H1 (cell line): ENCODE data around the gene COX6A2. TPM values are rescaled to one million over a fixed set of nuclear protein-coding genes. Genes with fewer than 3 reads are reported as not detected.

Experiments
- CTCF ChIA-PET: fragments of 300-600 bp; sonication (Branson Sonifier 250); formaldehyde crosslinking; loops from one replicate; lab custom pipeline; 2021; ENCODE audit not compliant: partially characterized antibody; lab: Charles Lee
- POLR2A ChIA-PET: fragments of 300-600 bp; sonication (Branson Sonifier 250); formaldehyde crosslinking; loops from one replicate; lab custom pipeline; 2021; ENCODE audit warnings: inconsistent platforms; ENCODE audit not compliant: partially characterized antibody; lab: Charles Lee
- DNase-seq, 2 experiments: peaks; one replicate each; pipeline versions ENCODE4 v3.0.0 to v3.0.0-alpha.2; 2010 to 2022; ENCODE audit warnings: low spot score in 2 of 2, low read depth in 1 of 2, mixed read lengths in 1 of 2
- FAIRE-seq: peaks from 2 replicates; lab custom pipeline; 2011; peaks lifted over from hg19 to GRCh38; lab: Jason Lieb, UNC
- H2AFZ ChIP-seq: 2 replicates; pipeline ENCODE4 v1.8.1; 2012; ENCODE audit warnings: low read length, inconsistent platforms
- H2AK5ac ChIP-seq: 2 replicates; pipeline ENCODE4 v1.6.1; 2013; ENCODE audit warnings: low read depth, low read length
- H2BK120ac ChIP-seq: replicated peaks from 2 replicates; pipeline ENCODE3; 2013; ENCODE audit warnings: low read depth, low read length, inconsistent platforms
- H2BK12ac ChIP-seq: 2 replicates; pipeline ENCODE4 v1.6.1; 2013; ENCODE audit warnings: low read depth, low read length
- H2BK15ac ChIP-seq: 2 replicates; pipeline ENCODE4 v1.6.1; 2013; ENCODE audit warnings: low read length
- H2BK20ac ChIP-seq: 2 replicates; pipeline ENCODE4 v1.6.1; 2013; ENCODE audit warnings: low read length
- H2BK5ac ChIP-seq: 2 replicates; pipeline ENCODE4 v1.6.1; 2013; ENCODE audit warnings: low read depth, low read length
- H3K14ac ChIP-seq: 2 replicates; pipeline ENCODE4 v1.6.1; 2013; ENCODE audit warnings: inconsistent platforms; ENCODE audit not compliant: insufficient read length
- H3K18ac ChIP-seq: 2 replicates; pipeline ENCODE4 v1.6.1; 2013; ENCODE audit warnings: low read length; ENCODE audit errors: extremely low read depth
- H3K23ac ChIP-seq: 2 replicates; pipeline ENCODE4 v1.6.1; 2013; ENCODE audit warnings: inconsistent platforms; ENCODE audit not compliant: insufficient read length
- H3K23me2 ChIP-seq: 2 replicates; pipeline ENCODE4 v1.6.1; 2013; ENCODE audit warnings: low read depth, low read length
- H3K27ac ChIP-seq: 2 replicates; pipeline ENCODE4 v1.6.1; 2011; ENCODE audit warnings: low read depth, low read length, inconsistent platforms
- H3K27me3 ChIP-seq, 4 experiments: replicated peaks in 1 of 4; 1 replicate in 1 of 4; 2 replicates in 3 of 4; pipeline versions ENCODE4 v1.6.1 to v1.8.1; 2011 to 2013; ENCODE audit warnings: low read length in 3 of 4, mild to moderate bottlenecking in 3 of 4, inconsistent platforms in 2 of 4, mixed read lengths in 2 of 4, moderate library complexity in 1 of 4; ENCODE audit not compliant: control insufficient read depth in 3 of 4, insufficient read depth in 3 of 4; ENCODE audit errors: extremely low read depth in 1 of 4
- H3K36me3 ChIP-seq, 4 experiments: 2 replicates each; pipeline versions ENCODE4 v1.6.1 to v1.8.1; 2011 to 2013; ENCODE audit warnings: mild to moderate bottlenecking in 4 of 4, low read length in 3 of 4, moderate library complexity in 2 of 4, control low read depth in 1 of 4, inconsistent platforms in 1 of 4; ENCODE audit not compliant: insufficient read depth in 4 of 4, control insufficient read depth in 2 of 4
- H3K4ac ChIP-seq: replicated peaks from 2 replicates; pipeline ENCODE3; 2013; ENCODE audit warnings: low read length, low read depth, mixed read lengths, inconsistent platforms; ENCODE audit not compliant: insufficient read length
- H3K4me1 ChIP-seq, 4 experiments: replicated peaks in 1 of 4; 1 replicate in 1 of 4; 2 replicates in 3 of 4; pipeline versions ENCODE4 v1.6.1 to v1.8.1; 2011 to 2013; ENCODE audit warnings: low read length in 3 of 4, inconsistent platforms in 2 of 4, mixed read lengths in 1 of 4; ENCODE audit not compliant: insufficient read depth in 4 of 4, control insufficient read depth in 3 of 4
- H3K4me2 ChIP-seq, 2 experiments: 2 replicates each; pipeline versions ENCODE4 v1.6.1 to v1.8.1; 2011 to 2013; ENCODE audit warnings: low read depth in 2 of 2, low read length in 2 of 2, control low read depth in 1 of 2, inconsistent platforms in 1 of 2, mild to moderate bottlenecking in 1 of 2; ENCODE audit not compliant: insufficient read depth in 1 of 2
- H3K4me3 ChIP-seq, 4 experiments: fragments of 200-600, 300-600 bp in 1 of 4; sonication (generic), shearing (Covaris generic), sonication (Bioruptor Twin) in 1 of 4; 2 replicates each; pipeline versions ENCODE4 v1.5.1 to v1.8.1; 2011 to 2016; ENCODE audit warnings: low read length in 4 of 4, low read depth in 3 of 4, control low read depth in 2 of 4, inconsistent platforms in 2 of 4, mild to moderate bottlenecking in 2 of 4, mixed read lengths in 1 of 4, moderate library complexity in 1 of 4; ENCODE audit not compliant: insufficient read depth in 2 of 4; ENCODE audit errors: extremely low read depth in 1 of 4
- H3K56ac ChIP-seq: replicated peaks from 2 replicates; pipeline ENCODE3; 2013; ENCODE audit warnings: low read depth, mild to moderate bottlenecking, mixed read lengths, low read length, inconsistent platforms; ENCODE audit not compliant: insufficient read length
- H3K79me1 ChIP-seq: 2 replicates; pipeline ENCODE4 v1.6.1; 2013; ENCODE audit warnings: low read depth, low read length, control low read depth
- H3K79me2 ChIP-seq, 2 experiments: 2 replicates each; pipeline versions ENCODE4 v1.6.1 to v1.8.1; 2012 to 2013; ENCODE audit warnings: low read length in 2 of 2, mild to moderate bottlenecking in 2 of 2, inconsistent platforms in 1 of 2; ENCODE audit not compliant: insufficient read depth in 2 of 2, control insufficient read depth in 1 of 2
- H3K9ac ChIP-seq, 4 experiments: replicated peaks in 1 of 4; 1 replicate in 1 of 4; 2 replicates in 3 of 4; pipeline versions ENCODE4 v1.6.1 to v1.8.1; 2011 to 2013; ENCODE audit warnings: low read depth in 3 of 4, low read length in 3 of 4, control low read depth in 2 of 4, mild to moderate bottlenecking in 2 of 4, moderate library complexity in 2 of 4, inconsistent platforms in 1 of 4; ENCODE audit errors: extremely low read depth in 1 of 4
- H3K9me3 ChIP-seq, 2 experiments: 2 replicates each; pipeline versions ENCODE4 v1.6.1 to v1.8.1; 2012 to 2013; ENCODE audit warnings: mild to moderate bottlenecking in 2 of 2, moderate library complexity in 2 of 2, control low read depth in 1 of 2, inconsistent platforms in 1 of 2, low read depth in 1 of 2, low read length in 1 of 2, mixed read lengths in 1 of 2; ENCODE audit not compliant: insufficient read depth in 2 of 2
- H4K20me1 ChIP-seq, 2 experiments: replicated peaks in 1 of 2; 2 replicates each; pipeline versions ENCODE3 to v1.8.1; 2011 to 2013; ENCODE audit warnings: inconsistent platforms in 2 of 2, low read length in 2 of 2, mild to moderate bottlenecking in 1 of 2; ENCODE audit not compliant: insufficient read depth in 2 of 2, control insufficient read depth in 1 of 2
- H4K5ac ChIP-seq: 2 replicates; pipeline ENCODE4 v1.6.1; 2013; ENCODE audit warnings: low read length, low read depth, mixed read lengths, inconsistent platforms; ENCODE audit not compliant: insufficient read length
- H4K8ac ChIP-seq: 2 replicates; pipeline ENCODE4 v1.8.0; 2013; ENCODE audit warnings: mild to moderate bottlenecking, moderate library complexity, low read length, inconsistent platforms; ENCODE audit not compliant: insufficient read depth; ENCODE audit errors: extremely low read depth
- H4K91ac ChIP-seq: replicated peaks from 2 replicates; pipeline ENCODE3; 2013; ENCODE audit warnings: low read length, mixed read lengths, inconsistent platforms; ENCODE audit not compliant: insufficient read length
- CHD1 ChIP-seq: IDR thresholded peaks from 2 replicates; pipeline ENCODE4 v1.6.1; 2012; ENCODE audit warnings: low read depth, low read length, improper control_type of control experiment
- CHD2 ChIP-seq: IDR thresholded peaks from 2 replicates; pipeline ENCODE4 v1.6.1; 2012; ENCODE audit warnings: low read length, improper control_type of control experiment
- CTCF ChIP-seq, 3 experiments: IDR thresholded peaks; 1 replicate in 2 of 3; 2 replicates in 1 of 3; pipeline versions ENCODE4 v1.5.1 to v1.6.1; 2011; ENCODE audit warnings: low read length in 3 of 3, mild to moderate bottlenecking in 3 of 3, inconsistent platforms in 2 of 3, low read depth in 1 of 3, moderate library complexity in 1 of 3; ENCODE audit not compliant: insufficient read depth in 1 of 3; ENCODE audit errors: control extremely low read depth in 1 of 3
- EZH2 ChIP-seq: fragments of 200-600 bp; sonication (generic); IDR thresholded peaks from 2 replicates; pipeline ENCODE4 v1.7.1; 2012; ENCODE audit warnings: low read depth, mild to moderate bottlenecking, moderate library complexity, low read length, inconsistent platforms; ENCODE audit not compliant: severe bottlenecking
- TBP ChIP-seq: IDR thresholded peaks from 2 replicates; pipeline ENCODE4 v1.6.1; 2011; ENCODE audit warnings: low read depth, low read length, improper control_type of control experiment
- WGBS, 2 experiments: shearing (Covaris generic) in 1 of 2; methylation state at CpG; one replicate each; pipeline versions ENCODE4 v1.1.6 to v1.1.7; 2013 to 2015; ENCODE audit warnings: low lambda C conversion rate in 2 of 2, mixed read lengths in 2 of 2, inconsistent platforms in 1 of 2, low coverage in 1 of 2, missing lambda C conversion rate in 1 of 2; ENCODE audit not compliant: insufficient replicate concordance in 2 of 2, insufficient coverage in 1 of 2, insufficient read length in 1 of 2; ENCODE audit errors: extremely low coverage in 1 of 2, missing lambda C conversion rate in 1 of 2; 5-methylcytosine and 5-hydroxymethylcytosine counted together
- polyA plus RNA-seq, 7 experiments: library from polyadenylated mRNA; depleted of rRNA in 3 of 7; stranded (reverse) in 5 of 7; unstranded in 2 of 7; fragments of >200 nt in 5 of 7; fragments of 200-250 nt in 2 of 7; gene quantifications; 1 replicate in 5 of 7; 2 replicates in 1 of 7; 4 replicates in 1 of 7; pipeline versions ENCODE4 v1.2.1 to v1.2.3, GENCODE V29; 2011 to 2013; ENCODE audit warnings: missing spikeins in 2 of 7, mixed read lengths in 2 of 7
- total RNA-seq: library from RNA; stranded (reverse); fragmentation: NEBNext Ultra II Directional; extraction: Animal tissue kit (Norgen Biotek cat#: 25700); gene quantifications from 2 replicates; pipeline ENCODE4 v1.2.1, GENCODE V29; 2021
- TF ChIP-seq, protein P1 (sequence below): IDR thresholded peaks from 2 replicates; pipeline ENCODE4 v1.6.1; 2011; ENCODE audit warnings: low read depth, mild to moderate bottlenecking, low read length; ENCODE audit not compliant: insufficient read depth

The COX6A2 gene
- total and polyA plus RNA-seq, 2 of the 8 experiments (the other 6 are each of a cell fraction or from before 2014, with no cell fraction given), result 0.79 TPM; not detected in 1

- no peak overlapping the region for H2BK120ac ChIP-seq
- H3K23ac ChIP-seq, result no peak overlapping the region
- H2AFZ ChIP-seq, result no peak overlapping the region
- H3K9me3 ChIP-seq, result peaks cover 5 to 6% of the 10 kb centered on the region in 2 experiments
- no peak overlapping the region for H2BK15ac ChIP-seq
- H4K5ac ChIP-seq, result no peak overlapping the region
- no peaks in the 10 kb centered on the region for H3K79me2 ChIP-seq
- H3K4ac ChIP-seq, result no peak overlapping the region
- no peaks in the 10 kb centered on the region for H3K79me1 ChIP-seq
- H3K4me1 ChIP-seq, result no peaks in the 10 kb centered on the region; a peak in 1 of 7 replicates
- H3K56ac ChIP-seq, result no peak overlapping the region
- no peaks in the 10 kb centered on the region for H4K20me1 ChIP-seq
- no peak overlapping the region for H2AK5ac ChIP-seq
- FAIRE-seq (no peak), DNase-seq (no peak)
- H2BK20ac ChIP-seq, result no peak overlapping the region
- no peak overlapping the region for H2BK5ac ChIP-seq
- POLR2A ChIA-PET, result no interaction called here
- H4K91ac ChIP-seq, result no peak overlapping the region
- H3K9ac ChIP-seq, result no peak overlapping the region; a peak in 1 of 7 replicates
- no peak overlapping the region for H3K27ac ChIP-seq
- no peak overlapping the region for H3K14ac ChIP-seq
- peaks cover 5 to 21% (median 19%) of the 10 kb centered on the region in 4 experiments for H3K27me3 ChIP-seq
- H3K18ac ChIP-seq, result no peak overlapping the region
- 56% methylated on average over 3 of the region's 3 CpGs; no CpG with 5 or more reads in 1 of the 2 experiments for WGBS, 2 experiments
- CTCF ChIA-PET, result interaction anchor here (1.4 to 1.8 kb wide), 2 partner anchors 28 to 37 kb away, joined by 3 to 4 read pairs; no protein-coding TSS in a partner anchor
- no peak overlapping the region for H3K4me2 ChIP-seq
- no peak overlapping the region for H4K8ac ChIP-seq
- H2BK12ac ChIP-seq, result no peak overlapping the region
- H3K23me2 ChIP-seq, result peaks cover 2% of the 10 kb centered on the region; the same call in 1 of the 2 replicates
- H3K4me3 ChIP-seq, result no peak overlapping the region
- H3K36me3 ChIP-seq, result no peaks in the 10 kb centered on the region
- TF ChIP-seq, protein P1, sequence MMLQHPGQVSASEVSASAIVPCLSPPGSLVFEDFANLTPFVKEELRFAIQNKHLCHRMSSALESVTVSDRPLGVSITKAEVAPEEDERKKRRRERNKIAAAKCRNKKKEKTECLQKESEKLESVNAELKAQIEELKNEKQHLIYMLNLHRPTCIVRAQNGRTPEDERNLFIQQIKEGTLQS, result no peak
- TF ChIP-seq CTCF (IDR thresholded peaks at IDR 0.05; ENCODE audit: control extremely low read depth in 1 of 3, insufficient read depth in 1 of 3, low read depth in 1 of 3, low read length in 3 of 3) (no peak), TBP (no peak), CHD2 (no peak), EZH2 (no peak), CHD1 (no peak)
Measured at GRCh38 chr16:31423241-31423640, 4.9 kb downstream of the COX6A2 start.
